ENCODE results near the gene TTLL13.

DNA sequence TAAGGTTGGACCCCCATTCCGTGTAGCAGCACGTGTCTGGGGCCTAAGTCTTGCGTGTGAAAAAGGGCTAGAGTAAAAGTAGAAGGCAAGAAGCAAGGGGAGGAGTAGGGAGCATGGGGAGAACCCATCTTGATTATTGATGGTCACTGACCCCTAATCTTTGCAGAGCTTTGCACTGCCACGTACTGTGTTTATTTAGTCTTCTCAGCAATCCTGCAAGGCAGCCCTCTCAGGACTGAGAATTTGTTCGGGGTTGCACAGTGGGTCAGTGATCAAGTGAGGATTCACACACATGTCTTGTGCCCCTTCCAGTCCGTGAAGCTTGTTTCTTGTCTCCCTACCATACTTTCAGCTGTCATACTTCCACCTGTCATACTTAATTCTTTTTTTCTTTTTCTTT is 41.0 kb upstream of the TTLL13 start:
- TF ChIP-seq POLR2AphosphoS5 (IDR thresholded peaks at IDR 0.05) (no peak), POLR2A (IDR thresholded peaks at IDR 0.05) (no peak), EP300 (IDR thresholded peaks at IDR 0.05) (no peak)
- TF ChIP-seq, protein P1, sequence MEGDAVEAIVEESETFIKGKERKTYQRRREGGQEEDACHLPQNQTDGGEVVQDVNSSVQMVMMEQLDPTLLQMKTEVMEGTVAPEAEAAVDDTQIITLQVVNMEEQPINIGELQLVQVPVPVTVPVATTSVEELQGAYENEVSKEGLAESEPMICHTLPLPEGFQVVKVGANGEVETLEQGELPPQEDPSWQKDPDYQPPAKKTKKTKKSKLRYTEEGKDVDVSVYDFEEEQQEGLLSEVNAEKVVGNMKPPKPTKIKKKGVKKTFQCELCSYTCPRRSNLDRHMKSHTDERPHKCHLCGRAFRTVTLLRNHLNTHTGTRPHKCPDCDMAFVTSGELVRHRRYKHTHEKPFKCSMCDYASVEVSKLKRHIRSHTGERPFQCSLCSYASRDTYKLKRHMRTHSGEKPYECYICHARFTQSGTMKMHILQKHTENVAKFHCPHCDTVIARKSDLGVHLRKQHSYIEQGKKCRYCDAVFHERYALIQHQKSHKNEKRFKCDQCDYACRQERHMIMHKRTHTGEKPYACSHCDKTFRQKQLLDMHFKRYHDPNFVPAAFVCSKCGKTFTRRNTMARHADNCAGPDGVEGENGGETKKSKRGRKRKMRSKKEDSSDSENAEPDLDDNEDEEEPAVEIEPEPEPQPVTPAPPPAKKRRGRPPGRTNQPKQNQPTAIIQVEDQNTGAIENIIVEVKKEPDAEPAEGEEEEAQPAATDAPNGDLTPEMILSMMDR (IDR thresholded peaks at IDR 0.05) = no peak

Data from upper lobe of left lung (tissue), 4 donors.